Gastrocnemius medialis (tissue), 4 donors: ENCODE data around the gene SCD5. TPM values are rescaled to one million over a fixed set of nuclear protein-coding genes. Genes with fewer than 3 reads are reported as not detected.

ENCODE experiments used
- ATAC-seq, 2 donors: fragments of 150-250 bp; one replicate each; pipeline ENCODE4 v1.9.1; 2016
- DNase-seq, 2 donors: peaks; one replicate each; pipeline ENCODE4 v3.0.0-alpha.2; 2019
- H3K27ac ChIP-seq, 4 donors: fragments of 200-600 bp; sonication (generic); 1 replicate in 1 of 4; 2 replicates in 3 of 4; pipeline ENCODE4 v1.5.1; 2016 to 2018; ENCODE audit warnings: mild to moderate bottlenecking in 2 of 4, moderate library complexity in 1 of 4
- H3K27me3 ChIP-seq, 3 donors: fragments of 200-600 bp; sonication (generic) in 2 of 3; 1 replicate in 1 of 3; 2 replicates in 2 of 3; pipeline versions ENCODE4 v1.5.1 to v1.6.0; 2016 to 2019; ENCODE audit warnings: mild to moderate bottlenecking in 1 of 3, moderate library complexity in 1 of 3
- H3K36me3 ChIP-seq, 2 donors: fragments of 200-600 bp; sonication (generic) in 1 of 2; one replicate each; pipeline ENCODE4 v1.5.1; 2017 to 2018
- H3K4me1 ChIP-seq, 2 donors: fragments of 200-600 bp; sonication (generic) in 1 of 2; one replicate each; pipeline ENCODE4 v1.5.1; 2016 to 2017; ENCODE audit warnings: mild to moderate bottlenecking in 2 of 2
- H3K4me3 ChIP-seq, 4 donors: fragments of 200-600 bp; sonication (generic) in 3 of 4; 1 replicate in 1 of 4; 2 replicates in 3 of 4; pipeline ENCODE4 v1.5.1; 2016 to 2019; ENCODE audit warnings: mild to moderate bottlenecking in 2 of 4
- H3K9me3 ChIP-seq, 3 donors: fragments of 200-600 bp; sonication (generic) in 2 of 3; 1 replicate in 1 of 3; 2 replicates in 2 of 3; pipeline ENCODE4 v1.5.1; 2016 to 2019
- POLR2A ChIP-seq, 2 donors: fragments of 450-650 bp; IDR thresholded peaks; one replicate each; pipeline ENCODE4 v1.6.1; 2017; ENCODE audit warnings: antibody characterized with exemption in 2 of 2, mild to moderate bottlenecking in 2 of 2, moderate library complexity in 2 of 2
- in situ Hi-C, 4 donors: fragments of 200-750 bp; cut with MboI; loops; one replicate each; pipeline versions ENCODE4 v1.15.0 to v1.8.0; 2017; ENCODE audit warnings: low sequenced_read_pairs in 4 of 4
- intact Hi-C: fragments of 100-400 bp; cut with DNase I; formaldehyde crosslinking; loops from one replicate; pipeline ENCODE4 v1.15.1; 2023; ENCODE audit warnings: low total_unique reads
- total RNA-seq, 4 donors: library from RNA; depleted of rRNA; stranded (reverse); fragments of >200 nt; gene quantifications; one replicate each; pipeline versions ENCODE4 v1.1.0 to v1.2.3, GENCODE V29; 2016
- TF ChIP-seq, protein P1 (sequence below), 5 experiments: fragments of 450-650 bp in 3 of 5; fragments of 200-600 bp in 2 of 5; sonication (generic) in 2 of 5; IDR thresholded peaks in 4 of 5; conservative IDR thresholded peaks in 1 of 5; 1 replicate in 4 of 5; 2 replicates in 1 of 5; pipeline ENCODE4 v1.5.1; 2016 to 2019; ENCODE audit warnings: antibody characterized with exemption in 5 of 5, mild to moderate bottlenecking in 3 of 5, moderate library complexity in 3 of 5

SCD5 gene
- total RNA-seq, 4 donors from 2014 or later, result 0.68 to 2.4 (median 1.4) TPM

DNA sequence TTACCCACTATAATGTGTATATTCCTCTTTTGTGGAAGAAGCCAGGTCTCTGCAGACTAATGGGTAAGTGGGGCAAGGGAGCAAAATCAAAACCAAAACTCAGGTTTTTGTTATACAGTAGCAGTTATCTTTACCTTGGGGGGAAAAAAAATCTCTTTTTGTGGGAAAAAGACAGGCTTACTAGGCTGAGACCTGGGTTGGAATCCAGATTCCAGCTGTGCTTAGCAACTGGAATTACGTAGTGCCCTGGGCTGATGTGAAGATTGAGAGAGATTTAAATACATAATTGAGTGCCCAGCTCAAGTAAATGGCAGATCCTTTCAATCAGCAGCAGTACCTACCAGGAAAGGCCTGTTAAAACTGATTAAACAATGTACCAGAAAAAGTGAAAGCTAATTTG is 15.4 kb upstream of the SCD5 start:
- intact Hi-C loops, result no loop called here
- no peaks in the 10 kb centered on the region for H3K9me3 ChIP-seq
- in situ Hi-C loops, result no loop called here

DNA sequence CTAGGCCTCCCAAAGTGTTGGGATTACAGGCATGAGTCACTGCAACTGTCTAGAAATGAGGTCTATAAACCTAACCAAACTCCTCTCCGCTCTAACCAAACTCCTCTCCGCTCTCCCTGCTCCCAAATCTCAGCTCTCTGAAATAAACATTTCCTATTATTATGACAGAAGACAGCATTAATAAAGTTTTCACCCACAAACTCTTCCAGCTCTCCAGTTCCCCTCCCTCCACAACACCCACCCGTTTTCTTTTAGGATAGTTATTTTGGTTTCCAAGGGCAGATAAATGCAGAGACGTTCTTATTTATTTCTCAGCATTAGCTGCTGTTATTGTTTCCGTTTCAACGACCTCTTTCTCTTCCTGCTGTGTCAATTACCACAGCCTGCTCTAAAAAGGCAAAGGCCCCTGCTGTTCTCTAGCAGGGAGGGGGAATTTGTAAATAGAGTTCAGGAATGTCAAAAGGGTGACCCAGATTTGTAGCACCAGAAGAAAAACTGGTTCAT is 13.3 kb upstream of the SCD5 start:
- DNase-seq, result no peak
- no peaks in the 10 kb centered on the region for H3K27me3 ChIP-seq
- H3K4me1 ChIP-seq, result no peaks in the 10 kb centered on the region
- H3K36me3 ChIP-seq, result peaks cover 0 to 4% of the 10 kb centered on the region in 2 donors
- in situ Hi-C loops, result no loop called here
- no peak overlapping the region for H3K4me3 ChIP-seq
- no peak for ATAC-seq
- no peak for TF ChIP-seq POLR2A (IDR thresholded peaks at IDR 0.05)
- TF ChIP-seq, protein P1, sequence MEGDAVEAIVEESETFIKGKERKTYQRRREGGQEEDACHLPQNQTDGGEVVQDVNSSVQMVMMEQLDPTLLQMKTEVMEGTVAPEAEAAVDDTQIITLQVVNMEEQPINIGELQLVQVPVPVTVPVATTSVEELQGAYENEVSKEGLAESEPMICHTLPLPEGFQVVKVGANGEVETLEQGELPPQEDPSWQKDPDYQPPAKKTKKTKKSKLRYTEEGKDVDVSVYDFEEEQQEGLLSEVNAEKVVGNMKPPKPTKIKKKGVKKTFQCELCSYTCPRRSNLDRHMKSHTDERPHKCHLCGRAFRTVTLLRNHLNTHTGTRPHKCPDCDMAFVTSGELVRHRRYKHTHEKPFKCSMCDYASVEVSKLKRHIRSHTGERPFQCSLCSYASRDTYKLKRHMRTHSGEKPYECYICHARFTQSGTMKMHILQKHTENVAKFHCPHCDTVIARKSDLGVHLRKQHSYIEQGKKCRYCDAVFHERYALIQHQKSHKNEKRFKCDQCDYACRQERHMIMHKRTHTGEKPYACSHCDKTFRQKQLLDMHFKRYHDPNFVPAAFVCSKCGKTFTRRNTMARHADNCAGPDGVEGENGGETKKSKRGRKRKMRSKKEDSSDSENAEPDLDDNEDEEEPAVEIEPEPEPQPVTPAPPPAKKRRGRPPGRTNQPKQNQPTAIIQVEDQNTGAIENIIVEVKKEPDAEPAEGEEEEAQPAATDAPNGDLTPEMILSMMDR (IDR thresholded peaks at IDR 0.05 in 4 of 5, conservative IDR thresholded peaks at IDR 0.05 in 1 of 5), result no peak
- peak overlapping the region in 1 of 4 donors; percentile 1 for H3K27ac ChIP-seq
- no peaks in the 10 kb centered on the region for H3K9me3 ChIP-seq
- intact Hi-C loops, result no loop called here

More for the DNA sequence above, 15.4 kb upstream of the SCD5 start:
- H3K27me3 ChIP-seq, result no peaks in the 10 kb centered on the region
- peaks cover 5 to 25% of the 10 kb centered on the region in 2 donors for H3K36me3 ChIP-seq
- no peak overlapping the region for H3K27ac ChIP-seq
- TF ChIP-seq, protein P1 (IDR thresholded peaks at IDR 0.05 in 4 of 5, conservative IDR thresholded peaks at IDR 0.05 in 1 of 5), result no peak
- TF ChIP-seq POLR2A (IDR thresholded peaks at IDR 0.05), result no peak
- no peak for DNase-seq
- H3K4me1 ChIP-seq, result no peaks in the 10 kb centered on the region
- no peak for ATAC-seq
- no peak overlapping the region for H3K4me3 ChIP-seq

- intact Hi-C loops, result no loop called here
- ATAC-seq (no peak), DNase-seq (no peak)
- Histone ChIP-seq H3K4me3 (no peak overlapping the region), H3K36me3 (no peaks in the 10 kb centered on the region), H3K27ac (no peak overlapping the region), H3K27me3 (no peaks in the 10 kb centered on the region), H3K9me3 (no peaks in the 10 kb centered on the region), H3K4me1 (no peaks in the 10 kb centered on the region)
- TF ChIP-seq, protein P1 (IDR thresholded peaks at IDR 0.05 in 4 of 5, conservative IDR thresholded peaks at IDR 0.05 in 1 of 5), result no peak
- TF ChIP-seq POLR2A (IDR thresholded peaks at IDR 0.05), result no peak
- in situ Hi-C loops, result no loop called here
Observed at GRCh38 chr4:82811392-82811791, 12.8 kb upstream of the SCD5 start.

DNA sequence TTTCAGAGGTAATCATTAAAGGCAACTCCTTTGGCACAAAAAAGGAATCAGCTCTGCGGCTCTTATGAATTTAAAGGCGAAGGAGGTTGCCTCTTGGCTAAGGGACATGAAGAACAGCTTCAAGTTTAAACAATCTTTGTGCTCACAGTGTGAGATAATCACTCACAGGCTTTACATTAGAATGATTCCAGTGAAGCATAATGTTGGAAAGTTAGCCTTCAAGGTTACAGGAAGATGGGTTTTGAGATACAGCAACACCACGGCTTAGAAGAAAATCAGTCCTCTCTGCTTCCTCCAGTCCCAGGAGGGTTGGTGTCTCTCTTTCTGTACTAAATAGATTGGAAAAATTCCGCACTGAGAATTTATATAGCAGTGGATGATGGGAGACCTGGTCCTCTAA is 11.6 kb upstream of the SCD5 start:
- no peak for ATAC-seq
- Histone ChIP-seq H3K9me3 (no peaks in the 10 kb centered on the region), H3K4me1 (no peaks in the 10 kb centered on the region), H3K4me3 (no peak overlapping the region), H3K27me3 (no peaks in the 10 kb centered on the region), H3K27ac (no peak overlapping the region), H3K36me3 (no peaks in the 10 kb centered on the region)
- in situ Hi-C loops (no loop called here), intact Hi-C loops (no loop called here)
- DNase-seq, result no peak
- TF ChIP-seq, protein P1 (IDR thresholded peaks at IDR 0.05 in 4 of 5, conservative IDR thresholded peaks at IDR 0.05 in 1 of 5), result no peak
- no peak for TF ChIP-seq POLR2A (IDR thresholded peaks at IDR 0.05)

DNA sequence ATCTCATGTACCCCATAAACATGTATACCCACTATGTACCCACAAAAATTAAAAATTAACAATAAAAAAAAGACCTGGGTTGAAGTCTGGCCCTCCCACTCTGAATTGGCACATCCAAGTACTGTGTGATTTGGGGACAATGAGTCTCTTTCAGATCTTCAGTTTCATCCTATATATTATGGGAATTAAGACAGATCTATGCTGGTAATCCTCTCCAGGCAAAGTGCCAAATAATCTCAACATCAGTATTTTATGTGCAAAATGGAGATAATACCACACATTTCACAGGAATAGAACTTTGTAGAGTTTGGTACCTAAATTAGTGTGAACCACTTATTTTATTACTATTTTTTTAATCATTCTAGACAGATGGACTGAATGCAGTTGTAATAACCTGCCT is 11.0 kb upstream of the SCD5 start:
- Histone ChIP-seq H3K4me3 (no peak overlapping the region), H3K27ac (no peak overlapping the region), H3K36me3 (no peaks in the 10 kb centered on the region), H3K4me1 (no peaks in the 10 kb centered on the region), H3K9me3 (no peaks in the 10 kb centered on the region), H3K27me3 (no peaks in the 10 kb centered on the region)
- in situ Hi-C loops, result no loop called here
- ATAC-seq (no peak), DNase-seq (no peak)
- intact Hi-C loops, result no loop called here
- no peak for TF ChIP-seq POLR2A (IDR thresholded peaks at IDR 0.05)
- TF ChIP-seq, protein P1 (IDR thresholded peaks at IDR 0.05 in 4 of 5, conservative IDR thresholded peaks at IDR 0.05 in 1 of 5), result no peak
